CD4-positive, alpha-beta T cell treated with Interleukin-6 for 4 hours (primary cell): ENCODE data around the gene UTY.

Experiments used
- DNase-seq: peaks from one replicate; pipeline ENCODE4 v3.0.0-alpha.2; 2020; ENCODE audit warnings: mixed read lengths

UTY gene

DNA sequence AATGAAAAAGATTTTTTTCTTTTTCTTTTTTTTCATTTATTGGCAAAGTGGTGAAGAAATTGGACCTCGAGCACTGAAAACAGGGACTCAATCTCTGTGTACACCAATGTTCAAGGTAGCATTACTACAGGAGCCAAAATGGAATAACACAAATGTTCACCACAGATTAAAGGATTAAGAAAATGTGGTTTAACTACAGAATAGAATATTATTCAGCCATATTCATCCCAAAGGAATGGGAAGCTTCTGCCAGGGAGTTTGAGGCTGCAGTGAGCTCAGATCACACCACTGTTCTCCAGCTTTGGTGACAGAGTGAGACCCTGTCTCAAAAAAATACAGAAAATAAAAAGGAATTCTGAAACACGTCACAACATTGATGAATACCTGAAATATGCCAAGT, 81.0 kb downstream of the UTY start:
- no peak for DNase-seq

- no peak for DNase-seq
These were observed 98.6 kb downstream of the UTY start for GRCh38 chrY:13381110-13381683.

DNA sequence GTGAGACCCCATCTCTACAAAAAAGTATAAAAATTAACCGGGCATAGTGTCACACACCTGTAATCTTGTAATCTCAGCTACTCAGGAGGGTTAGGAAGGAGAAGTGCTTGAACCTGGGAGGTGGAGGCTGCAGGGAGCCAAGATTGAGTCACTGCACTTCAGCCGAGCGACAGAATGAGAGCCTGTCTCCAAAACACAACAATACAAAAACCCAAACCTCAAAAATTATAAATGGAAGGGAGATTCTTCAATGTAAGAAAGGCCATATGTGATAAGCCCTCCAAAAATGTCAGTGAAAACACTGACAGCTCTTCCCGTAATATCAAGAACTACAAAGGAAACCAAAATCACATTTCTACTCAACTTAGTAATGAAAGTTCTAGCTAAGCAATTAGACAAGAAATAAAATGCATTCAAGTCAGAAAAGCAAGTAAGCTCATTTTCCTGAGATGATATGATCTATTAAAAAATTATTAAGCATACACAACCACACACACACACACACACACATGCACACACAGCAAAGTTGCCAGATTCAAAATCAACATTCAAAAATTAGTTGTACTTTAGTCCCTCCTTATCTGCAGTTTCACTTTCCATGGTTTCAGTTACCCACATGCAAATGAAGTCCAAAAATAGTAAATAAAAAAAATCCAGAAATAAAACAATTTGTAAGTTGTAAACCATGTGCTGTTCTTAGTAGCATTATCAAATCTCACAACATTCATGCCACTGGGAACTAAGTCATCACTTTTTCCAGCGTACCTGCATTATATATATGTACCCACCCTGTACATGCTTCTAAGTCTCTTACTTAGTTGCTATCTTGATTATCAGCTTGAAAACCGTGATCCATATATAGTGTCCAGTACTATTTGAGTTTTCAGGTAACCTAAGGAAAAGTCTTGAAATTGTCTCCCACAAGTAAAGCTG, 108.7 kb downstream of the UTY start:
- DNase-seq = no peak

DNA sequence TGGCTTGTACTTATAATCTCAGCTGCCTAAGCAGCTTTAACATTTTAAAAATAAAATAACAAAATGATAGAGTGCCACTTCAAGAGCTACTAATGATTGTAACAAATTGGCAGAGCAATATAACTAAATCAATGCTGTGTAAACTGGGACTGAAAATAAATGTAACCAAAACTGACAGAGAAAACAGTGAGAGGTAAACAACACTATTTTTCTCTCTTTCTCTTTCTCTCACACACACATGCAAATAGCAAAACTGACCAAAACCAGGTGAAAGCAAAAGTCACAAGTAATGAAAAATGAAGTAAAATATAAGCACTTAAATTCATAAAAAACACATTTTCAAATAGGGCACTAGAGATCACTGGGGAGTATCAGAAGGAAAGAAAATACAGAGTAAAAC, 109.6 kb downstream of the UTY start:
- no peak for DNase-seq

DNA sequence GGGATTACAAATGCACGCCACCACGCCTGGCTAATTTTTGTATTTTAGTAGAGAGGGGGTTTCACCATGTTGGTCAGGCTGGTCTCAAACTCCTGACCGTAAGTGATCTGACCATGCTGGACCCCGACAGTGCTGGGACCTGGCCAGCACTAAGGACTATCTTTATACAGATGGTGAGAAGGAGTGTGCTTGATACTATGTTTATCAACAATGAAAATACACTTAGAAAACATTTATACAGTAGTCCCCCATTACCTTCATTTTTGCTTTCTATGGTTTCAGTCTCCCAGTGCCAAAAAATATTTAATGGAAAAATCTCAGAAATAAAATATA, 111.4 kb downstream of the UTY start:
- no peak for DNase-seq

DNA sequence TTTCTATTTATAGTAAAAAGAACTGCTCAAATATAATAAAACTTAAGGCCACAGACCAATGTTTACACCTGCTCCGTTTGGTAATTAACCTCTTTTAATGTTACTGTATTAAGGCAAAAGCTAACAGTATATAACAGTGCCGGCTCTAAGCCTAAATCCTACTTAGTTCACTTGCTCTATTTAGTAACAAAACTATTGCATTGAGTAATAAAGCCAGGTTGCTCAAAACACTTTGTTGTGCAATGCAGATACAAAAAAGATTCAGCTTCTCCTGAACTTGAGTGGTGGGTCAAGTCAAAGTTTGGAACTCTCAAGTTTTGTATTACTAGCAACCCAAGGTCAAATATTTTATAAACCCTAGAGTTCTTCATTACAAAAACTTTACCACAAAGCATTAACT, 116.2 kb downstream of the UTY start:
- no peak for DNase-seq

DNA sequence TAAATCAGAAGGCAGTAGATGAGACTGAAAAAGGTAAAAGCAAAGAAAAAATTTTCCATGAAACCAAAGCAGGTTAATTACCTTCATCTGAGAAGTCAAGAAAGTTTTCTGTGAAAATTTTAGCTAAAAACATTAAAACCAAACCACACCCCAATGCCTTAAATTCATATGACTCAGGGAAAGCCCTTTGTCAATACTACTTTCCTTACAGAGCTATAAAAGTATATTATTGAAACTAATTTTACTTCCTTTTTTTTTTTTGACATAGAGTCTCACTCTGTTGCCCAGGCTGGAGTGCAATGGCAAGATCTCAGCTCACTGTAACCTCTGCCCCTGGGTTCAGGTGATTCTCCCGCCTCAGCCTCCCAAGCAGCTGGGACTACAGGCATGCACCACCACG, 117.2 kb downstream of the UTY start:
- DNase-seq = no peak

GRCh38 chrY:13361656-13362636, 117.9 kb downstream of the UTY start:
- no peak for DNase-seq

DNA sequence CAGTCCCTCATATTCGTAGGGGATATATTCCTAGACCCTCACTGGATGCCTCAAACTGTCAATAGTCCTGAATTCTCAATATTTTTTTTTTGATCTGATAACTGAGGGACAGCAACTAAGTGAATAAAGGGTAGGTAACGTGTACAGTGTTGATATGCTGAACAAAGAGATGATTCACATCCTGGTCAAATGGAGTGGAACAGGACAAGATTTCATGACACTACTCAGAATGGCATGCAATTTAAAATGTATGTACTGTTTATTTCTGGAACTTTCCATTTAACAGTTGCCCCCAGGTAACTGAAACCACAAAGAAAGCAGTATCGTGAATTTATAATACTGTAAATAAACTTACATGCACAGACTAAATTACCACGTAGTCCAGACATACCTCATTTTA, 128.4 kb downstream of the UTY start:
- DNase-seq = no peak

DNA sequence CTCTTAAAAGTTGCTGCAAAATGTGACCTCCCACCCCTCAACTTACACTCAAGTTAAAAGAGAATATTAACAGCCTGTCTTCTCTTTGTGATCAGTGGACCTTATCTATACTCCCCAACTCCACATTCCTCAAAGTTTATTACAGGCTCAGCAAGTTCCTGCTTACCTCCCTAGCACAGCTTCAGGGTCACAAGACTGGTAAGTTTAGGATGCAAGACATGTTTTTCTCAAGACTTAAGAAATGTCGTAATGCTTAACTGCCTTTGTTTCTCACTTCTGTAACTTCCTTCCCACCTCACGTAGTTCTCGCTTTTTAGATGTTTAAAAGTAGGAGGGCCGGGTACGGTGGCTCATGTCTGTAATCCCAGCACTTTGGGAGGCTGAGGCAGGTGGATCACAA, 132.7 kb downstream of the UTY start:
- DNase-seq = no peak

- DNase-seq = no peak
These were observed 134.3 kb downstream of the UTY start for GRCh38 chrY:13345549-13345948.

GRCh38 chrY:13343307-13343946, 136.4 kb downstream of the UTY start:
- no peak for DNase-seq

GRCh38 chrY:13339939-13340338, 139.9 kb downstream of the UTY start:
- no peak for DNase-seq

DNA sequence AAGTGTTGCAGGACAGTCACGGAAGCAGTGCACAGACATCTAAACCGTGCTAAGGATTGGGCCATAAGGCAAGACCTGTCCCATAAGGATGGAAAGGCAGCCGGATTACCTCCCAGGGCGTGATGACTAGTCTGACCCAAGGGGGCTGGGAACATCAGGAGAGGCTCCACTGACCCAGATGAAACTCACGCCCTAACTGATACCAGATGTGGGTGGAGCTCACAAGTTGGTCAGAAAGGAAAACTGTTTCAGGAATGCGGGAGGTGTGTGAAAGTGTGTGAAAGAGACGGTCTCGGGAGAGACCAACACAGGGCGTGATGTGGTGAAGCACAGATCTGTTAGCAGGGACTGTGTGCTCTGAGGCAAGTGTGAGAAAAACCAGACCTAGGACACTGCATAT, 140.5 kb downstream of the UTY start:
- no peak for DNase-seq

DNA sequence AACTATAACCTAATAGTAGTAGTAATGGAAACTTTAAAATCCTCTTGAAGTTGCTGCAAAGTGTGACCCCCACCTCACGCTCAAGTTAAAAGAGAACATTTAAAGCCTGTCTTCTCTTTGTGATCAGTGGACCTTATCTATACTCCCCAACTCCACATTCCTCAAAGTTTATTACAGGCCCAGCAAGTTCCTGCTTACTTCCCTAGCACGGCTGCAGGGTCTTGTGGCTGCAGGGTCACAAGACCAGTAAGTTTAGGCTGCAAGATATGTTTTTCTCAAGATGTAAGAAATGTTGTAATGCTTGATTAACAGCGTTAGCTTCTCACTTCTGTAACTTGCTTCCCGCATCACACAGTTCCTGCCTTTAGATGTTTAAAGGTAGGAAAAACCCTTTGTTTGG, 141.1 kb downstream of the UTY start:
- no peak for DNase-seq

DNA sequence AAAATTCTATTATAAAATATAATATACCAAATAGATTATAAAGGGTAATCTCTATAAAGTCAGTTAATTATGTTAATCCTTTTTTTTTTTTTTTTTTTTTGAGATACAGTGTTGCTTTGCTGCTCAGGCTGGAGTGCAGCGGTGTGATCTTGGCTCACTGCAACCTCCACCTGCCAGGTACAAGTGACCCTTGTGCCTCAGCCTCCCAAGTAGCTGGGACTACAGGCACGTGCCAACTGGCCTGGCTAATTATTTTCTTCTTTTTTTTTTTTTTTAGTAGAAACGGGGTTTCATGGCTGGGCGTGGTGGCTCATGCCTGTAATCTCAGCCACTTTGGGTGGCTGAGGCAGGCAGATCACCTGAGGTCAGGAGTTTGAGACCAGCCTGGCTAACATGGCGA, 141.9 kb downstream of the UTY start:
- DNase-seq = no peak

DNA sequence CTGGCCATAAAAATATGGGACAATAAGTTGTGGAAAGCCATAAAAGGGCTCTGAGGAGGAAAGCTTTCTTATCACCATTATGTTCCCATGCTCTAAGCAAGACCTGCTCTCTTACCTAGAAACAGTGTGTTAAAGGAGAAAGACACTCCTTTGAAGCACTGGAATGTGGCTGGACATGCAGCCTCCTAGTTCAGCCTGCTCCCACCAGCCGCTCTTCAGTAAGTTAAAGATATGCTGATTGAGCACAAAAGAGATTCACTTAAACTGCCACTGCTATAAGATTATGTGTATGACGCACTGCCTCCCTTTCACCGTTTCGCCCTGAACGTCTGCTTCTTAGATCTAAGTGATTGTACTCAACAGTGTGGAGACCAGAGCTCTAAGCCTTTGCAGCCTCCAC, 146.0 kb downstream of the UTY start:
- DNase-seq = no peak

GRCh38 chrY:13330651-13331050, 149.2 kb downstream of the UTY start:
- no peak for DNase-seq

GRCh38 chrY:13312966-13313365, 166.9 kb downstream of the UTY start:
- DNase-seq = no peak

DNA sequence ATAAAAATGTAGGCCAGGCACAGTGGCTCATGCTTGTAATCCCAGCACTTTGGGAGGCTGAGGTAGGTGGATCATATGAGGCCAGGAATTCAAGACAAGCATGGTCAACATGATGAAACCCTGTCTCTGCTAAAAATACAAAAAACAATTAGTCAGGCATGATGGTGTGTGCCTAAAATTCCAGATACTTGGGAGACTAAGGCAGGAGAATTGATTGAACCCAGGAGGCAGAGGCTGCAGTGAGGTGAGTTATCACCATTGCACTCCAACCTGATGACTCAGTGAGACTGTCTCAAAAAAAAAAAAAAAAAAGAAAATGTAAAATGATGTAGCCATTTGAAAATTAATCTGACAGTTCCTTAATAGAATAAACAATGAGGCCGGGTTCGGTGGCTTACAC, 171.9 kb downstream of the UTY start:
- DNase-seq = no peak

- no peak for DNase-seq
These were observed 179.0 kb downstream of the UTY start for GRCh38 chrY:13300795-13301194.

DNA sequence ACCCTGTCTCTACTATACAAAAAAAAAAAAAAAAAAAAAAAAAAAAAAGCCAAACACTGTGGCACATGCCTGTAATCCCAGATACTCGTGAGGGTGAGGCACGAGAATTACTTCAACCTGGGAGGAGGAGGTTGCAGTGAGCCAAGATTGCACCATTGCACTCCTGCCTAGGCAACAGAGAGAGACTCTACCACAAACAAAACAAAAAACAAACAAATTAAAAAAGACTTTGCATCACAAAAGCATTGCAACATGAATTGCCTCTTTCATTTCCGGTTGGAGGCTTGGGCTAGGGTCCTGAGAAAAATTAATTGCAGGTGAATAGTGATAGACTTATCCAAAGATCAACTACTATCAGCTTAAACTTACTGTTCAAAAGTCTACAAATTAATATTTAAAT, 180.4 kb downstream of the UTY start:
- DNase-seq = no peak
